HG02973 (cell line): ENCODE results near the gene CTNNA1.

Experiments
- ATAC-seq: cut with Tn5 transposase; IDR thresholded peaks from one replicate; pipeline ENCODE4 v1.9.1; 2021; ENCODE audit warnings: moderate library complexity; ENCODE audit not compliant: unreplicated experiment

CTNNA1 gene

GRCh38 chr5:138961221-138961620 is 208.0 kb downstream of the CTNNA1 start:
- no peak for ATAC-seq

- no peak for ATAC-seq
These were observed 208.5 kb downstream of the CTNNA1 start for GRCh38 chr5:138961729-138962128.

GRCh38 chr5:138962614-138963370 is 209.6 kb downstream of the CTNNA1 start:
- no peak for ATAC-seq

- no peak for ATAC-seq
These were observed 210.6 kb downstream of the CTNNA1 start for GRCh38 chr5:138963763-138964371.

GRCh38 chr5:138964647-138965201 is 211.5 kb downstream of the CTNNA1 start:
- ATAC-seq, result no peak

- ATAC-seq, result no peak
These were observed 212.4 kb downstream of the CTNNA1 start for GRCh38 chr5:138965626-138966025.

GRCh38 chr5:138966236-138966985 is 213.2 kb downstream of the CTNNA1 start:
- no peak for ATAC-seq

GRCh38 chr5:138967791-138968448 is 214.7 kb downstream of the CTNNA1 start:
- no peak for ATAC-seq

- no peak for ATAC-seq
These were observed 215.4 kb downstream of the CTNNA1 start for GRCh38 chr5:138968601-138969000.

- ATAC-seq, result no peak
These were observed 216.2 kb downstream of the CTNNA1 start for GRCh38 chr5:138969323-138970002.

GRCh38 chr5:138972230-138972629 is 219.0 kb downstream of the CTNNA1 start:
- no peak for ATAC-seq

GRCh38 chr5:138972836-138973235 is 219.6 kb downstream of the CTNNA1 start:
- no peak for ATAC-seq

- no peak for ATAC-seq
These were observed 221.2 kb downstream of the CTNNA1 start for GRCh38 chr5:138974227-138975063.

- no peak for ATAC-seq
These were observed 222.0 kb downstream of the CTNNA1 start for GRCh38 chr5:138975098-138975847.

GRCh38 chr5:138978080-138978479 is 224.9 kb downstream of the CTNNA1 start:
- ATAC-seq, result no peak

- no peak for ATAC-seq
These were observed 225.4 kb downstream of the CTNNA1 start for GRCh38 chr5:138978581-138978980.

GRCh38 chr5:138979684-138980280 is 226.6 kb downstream of the CTNNA1 start:
- no peak for ATAC-seq

- ATAC-seq, result no peak
These were observed 227.2 kb downstream of the CTNNA1 start for GRCh38 chr5:138980441-138980840.
